Sigmoid colon (tissue), 7 donors: ENCODE measurements around the gene ZNF782. TPM values are rescaled to one million over a fixed set of nuclear protein-coding genes. Genes with fewer than 3 reads are reported as not detected.

Source experiments
- DNase-seq: peaks from one replicate; pipeline ENCODE4 v3.0.0-alpha.2; 2019
- H3K27ac ChIP-seq, 4 donors: fragments of 200-600 bp; sonication (generic); one replicate each; pipeline ENCODE4 v1.5.1; 2016 to 2019; ENCODE audit warnings: mild to moderate bottlenecking in 1 of 4
- H3K27me3 ChIP-seq, 3 donors: fragments of 200-600 bp; sonication (generic); one replicate each; pipeline ENCODE4 v1.5.1; 2019; ENCODE audit warnings: mild to moderate bottlenecking in 1 of 3
- H3K36me3 ChIP-seq, 4 donors: fragments of 200-600 bp; sonication (generic); one replicate each; pipeline ENCODE4 v1.5.1; 2016 to 2019
- H3K4me1 ChIP-seq, 4 donors: fragments of 200-600 bp; sonication (generic); one replicate each; pipeline ENCODE4 v1.5.1; 2017 to 2019
- H3K4me3 ChIP-seq, 4 donors: fragments of 200-600 bp; sonication (generic); one replicate each; pipeline ENCODE4 v1.5.1; 2017 to 2019; ENCODE audit warnings: mild to moderate bottlenecking in 2 of 4, moderate library complexity in 1 of 4
- H3K9me3 ChIP-seq, 4 donors: fragments of 200-600 bp in 3 of 4; sonication (generic) in 3 of 4; one replicate each; pipeline versions ENCODE4 v1.5.1 to v1.6.1; 2013 to 2019
- CTCF ChIP-seq, 4 experiments: fragments of 450-650 bp in 3 of 4; fragments of 200-600 bp in 1 of 4; IDR thresholded peaks; one replicate each; pipeline ENCODE4 v1.5.1; 2016 to 2019; ENCODE audit warnings: antibody characterized with exemption in 4 of 4, mild to moderate bottlenecking in 3 of 4, moderate library complexity in 2 of 4
- EP300 ChIP-seq, 4 donors: sonication (generic); formaldehyde crosslinking; IDR thresholded peaks; one replicate each; pipeline ENCODE4 v1.6.1; 2017; ENCODE audit warnings: antibody characterized with exemption in 4 of 4
- POLR2A ChIP-seq, 2 donors: fragments of 450-650 bp; IDR thresholded peaks; one replicate each; pipeline ENCODE4 v1.6.1; 2016; ENCODE audit warnings: antibody characterized with exemption in 2 of 2, mild to moderate bottlenecking in 2 of 2, moderate library complexity in 2 of 2
- POLR2AphosphoS5 ChIP-seq, 4 donors: sonication (generic); formaldehyde crosslinking; IDR thresholded peaks; one replicate each; pipeline ENCODE4 v1.6.1; 2017; ENCODE audit warnings: antibody characterized with exemption in 4 of 4
- WGBS, 2 donors: extraction: QIAGEN DNeasy Blood & Tissue Kit; methylation state at CpG; one replicate each; pipeline ENCODE4 v1.1.7; 2013; 5-methylcytosine and 5-hydroxymethylcytosine counted together
- intact Hi-C: fragments of 100-400 bp; cut with DNase I; formaldehyde crosslinking; loops from one replicate; pipeline ENCODE4 v1.15.1; 2023
- polyA plus RNA-seq, 3 donors: library from polyadenylated mRNA; stranded (reverse); fragments of 200-250 nt; gene quantifications; one replicate each; pipeline ENCODE4 v1.2.3, GENCODE V29; 2013
- total RNA-seq, 4 donors: library from RNA; depleted of rRNA; stranded (reverse); fragments of >200 nt; gene quantifications; one replicate each; pipeline ENCODE4 v1.1.0, GENCODE V29; 2016
- donor health status: healthy with polysubstance abuse.
- donor health status: Bipolar disorder and iron deficiency.
- donor health status: healthy.

Gene ZNF782
- total and polyA plus RNA-seq, 7 donors: 1.2 to 18.2 (median 11.4) TPM

DNA sequence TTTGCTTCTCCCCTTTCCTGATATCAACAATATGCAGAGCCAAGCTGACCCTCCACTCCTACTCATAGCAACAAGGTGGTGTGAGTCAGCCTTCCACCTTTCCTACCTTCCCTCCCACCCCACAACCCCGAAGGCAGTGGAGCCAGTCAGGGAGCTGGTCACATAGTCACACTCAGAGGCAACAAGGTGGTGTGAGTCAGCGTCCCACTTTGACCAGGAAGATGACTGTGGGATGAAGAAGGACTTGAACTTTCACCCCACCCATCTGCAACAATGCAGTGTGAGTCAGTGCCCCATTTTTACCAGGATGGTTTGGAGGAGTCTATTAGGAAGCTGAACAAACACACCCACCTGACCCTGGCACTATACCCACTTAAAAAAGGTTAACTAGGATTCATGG lies 30.1 kb upstream of the ZNF782 start:
- H3K4me1 ChIP-seq: no peaks in the 10 kb centered on the region
- intact Hi-C loops: no loop called here
- no peaks in the 10 kb centered on the region for H3K9me3 ChIP-seq
- H3K36me3 ChIP-seq: no peaks in the 10 kb centered on the region
- WGBS, 2 donors: 57 to 78% methylated on average over 2 of the region's 2 CpGs
- no peaks in the 10 kb centered on the region for H3K27me3 ChIP-seq
- no peak overlapping the region for H3K27ac ChIP-seq
- TF ChIP-seq EP300 (IDR thresholded peaks at IDR 0.05): no peak
- no peak for TF ChIP-seq POLR2A (IDR thresholded peaks at IDR 0.05)
- no peak for TF ChIP-seq POLR2AphosphoS5 (IDR thresholded peaks at IDR 0.05)
- TF ChIP-seq CTCF (IDR thresholded peaks at IDR 0.05): no peak
- no peak overlapping the region for H3K4me3 ChIP-seq
- no peak for DNase-seq

DNA sequence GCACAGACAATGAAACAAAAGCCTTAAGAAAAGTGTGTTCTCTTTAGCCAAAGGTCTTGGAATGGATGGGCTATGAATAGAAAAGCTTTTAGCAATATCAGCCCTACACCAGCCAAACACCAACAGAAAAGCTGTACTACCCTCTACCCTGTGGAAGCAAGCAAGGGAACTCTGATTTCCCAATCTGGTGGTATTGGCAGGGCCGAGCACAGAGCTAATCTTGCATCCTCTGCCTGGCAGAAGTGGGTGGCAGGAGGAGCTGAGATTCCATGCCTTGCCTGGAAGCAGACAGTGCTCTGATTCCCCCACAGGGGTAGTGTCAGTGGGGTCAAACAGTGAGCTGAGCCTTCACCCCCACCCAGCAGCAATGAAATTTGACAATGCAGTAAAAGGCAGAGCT lies 29.6 kb upstream of the ZNF782 start:
- Histone ChIP-seq H3K9me3 (no peaks in the 10 kb centered on the region), H3K27ac (no peak overlapping the region), H3K27me3 (no peaks in the 10 kb centered on the region), H3K4me3 (no peak overlapping the region), H3K4me1 (no peaks in the 10 kb centered on the region), H3K36me3 (no peaks in the 10 kb centered on the region)
- intact Hi-C loops: no loop called here
- 46 to 93% methylated on average over 1 of the region's 1 CpG for whole genome bisulfite sequencing, 2 donors
- no peak for DNase-seq
- TF ChIP-seq EP300 (IDR thresholded peaks at IDR 0.05) (no peak), POLR2A (IDR thresholded peaks at IDR 0.05) (no peak), POLR2AphosphoS5 (IDR thresholded peaks at IDR 0.05) (no peak)

GRCh38 chr9:96877269-96877668 lies 23.0 kb upstream of the ZNF782 start:
- no peak overlapping the region for H3K27ac ChIP-seq
- 9 to 21% methylated on average over 43 of the region's 43 CpGs for WGBS, 2 donors
- H3K27me3 ChIP-seq: peaks cover 15 to 39% (median 24%) of the 10 kb centered on the region in 3 donors
- H3K4me1 ChIP-seq: peaks cover 0 to 25% (median 16%) of the 10 kb centered on the region in 4 donors
- intact Hi-C loops: no loop called here
- TF ChIP-seq POLR2AphosphoS5 (IDR thresholded peaks at IDR 0.05) (no peak), POLR2A (IDR thresholded peaks at IDR 0.05) (no peak), CTCF (IDR thresholded peaks at IDR 0.05) (no peak), EP300 (IDR thresholded peaks at IDR 0.05) (no peak)
- no peaks in the 10 kb centered on the region for H3K36me3 ChIP-seq
- H3K9me3 ChIP-seq: peaks cover 0 to 2% (median 0%) of the 10 kb centered on the region in 4 donors
- no peak for DNase-seq
- no peak overlapping the region for H3K4me3 ChIP-seq

GRCh38 chr9:96875461-96876142 lies 21.3 kb upstream of the ZNF782 start:
- 1% methylated on average over 43 of the region's 43 CpGs for WGBS, 2 donors
- peaks cover 0 to 25% (median 16%) of the 10 kb centered on the region in 4 donors for H3K4me1 ChIP-seq
- no peak for DNase-seq
- intact Hi-C loops: no loop called here
- H3K36me3 ChIP-seq: no peaks in the 10 kb centered on the region
- peaks cover 0 to 2% (median 0%) of the 10 kb centered on the region in 4 donors for H3K9me3 ChIP-seq
- peak overlapping the region in 1 of 4 donors; percentile 33 for H3K27ac ChIP-seq
- H3K4me3 ChIP-seq: peak overlapping the region in 3 of 4 donors; percentile 23 to 45 (median 40)
- peaks cover 15 to 39% (median 24%) of the 10 kb centered on the region in 3 donors for H3K27me3 ChIP-seq
- TF ChIP-seq POLR2A (IDR thresholded peaks at IDR 0.05) (no peak), POLR2AphosphoS5 (IDR thresholded peaks at IDR 0.05) (no peak), EP300 (IDR thresholded peaks at IDR 0.05) (no peak), CTCF (IDR thresholded peaks at IDR 0.05) (no peak)

DNA sequence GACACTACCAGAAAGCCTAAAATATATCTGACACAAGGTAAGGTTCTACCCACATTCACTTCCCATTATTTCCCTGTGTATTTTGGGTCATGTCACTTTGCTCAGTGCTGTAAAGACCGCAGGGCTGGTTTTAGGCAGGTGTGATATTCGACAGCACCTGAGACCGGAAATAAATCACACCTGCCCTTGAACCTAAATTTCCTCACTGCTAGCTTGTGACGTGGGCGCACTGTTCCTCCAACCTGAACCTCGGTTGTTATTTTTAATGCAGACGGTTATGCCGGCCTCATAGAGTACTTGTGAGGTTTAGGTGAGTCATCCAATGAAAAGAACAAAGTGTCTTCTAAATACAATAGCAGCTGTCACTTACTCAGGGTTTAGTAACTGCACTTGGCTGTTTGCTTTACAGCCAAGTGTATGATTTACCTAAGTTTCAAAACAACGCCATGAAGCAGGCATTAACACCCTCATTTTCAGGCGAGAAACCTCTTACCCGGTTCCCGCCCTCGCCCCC lies 20.7 kb upstream of the ZNF782 start:
- TF ChIP-seq CTCF (IDR thresholded peaks at IDR 0.05) (no peak), POLR2A (IDR thresholded peaks at IDR 0.05) (no peak), EP300 (IDR thresholded peaks at IDR 0.05) (no peak), POLR2AphosphoS5 (IDR thresholded peaks at IDR 0.05) (no peak)
- Histone ChIP-seq H3K36me3 (no peaks in the 10 kb centered on the region), H3K9me3 (peaks cover 0 to 2% (median 0%) of the 10 kb centered on the region in 4 donors), H3K27ac (peak overlapping the region in 1 of 4 donors; percentile 33), H3K4me1 (peaks cover 0 to 25% (median 16%) of the 10 kb centered on the region in 4 donors), H3K4me3 (peak overlapping the region in 3 of 4 donors; percentile 23 to 45 (median 40)), H3K27me3 (peaks cover 15 to 39% (median 24%) of the 10 kb centered on the region in 3 donors)
- intact Hi-C loops: no loop called here
- no peak for DNase-seq
- 5 to 21% methylated on average over 13 of the region's 13 CpGs for WGBS, 2 donors
